A549 (cell line): Measurements from ENCODE around the gene FTSJ1. TPM values are rescaled to one million over a fixed set of nuclear protein-coding genes. Genes with fewer than 3 reads are reported as not detected.

Source experiments
- ATAC-seq, 2 experiments: fragments of 200-7000 bp in 1 of 2; fragments of >200 bp in 1 of 2; cut with Nextera tagmentation in 1 of 2; cut with Tn5 transposase in 1 of 2; 3 replicates each; pipeline versions ENCODE4 v1.8.0 to v1.9.1; 2018 to 2020; ENCODE audit warnings: mild to moderate bottlenecking in 1 of 2, moderate library complexity in 1 of 2
- CTCF ChIA-PET: fragments of 300-600 bp; sonication (Branson Sonifier 250); formaldehyde crosslinking; extraction: SDS; loops from one replicate; lab custom pipeline; 2021; ENCODE audit warnings: antibody characterized with exemption, inconsistent platforms; lab: Yijun Ruan, JAX
- POLR2A ChIA-PET: fragments of 350-600 bp; formaldehyde crosslinking; extraction: SDS; loops from one replicate; lab custom pipeline; 2021; ENCODE audit warnings: antibody characterized with exemption, inconsistent platforms; lab: Yijun Ruan, JAX
- DNase-seq, 2 experiments: peaks; one replicate each; pipeline versions ENCODE4 v3.0.0 to v3.0.0-alpha.2; 2011 to 2016; ENCODE audit warnings: low read depth in 1 of 2, low spot score in 1 of 2
- FAIRE-seq: peaks from 2 replicates; lab custom pipeline; 2011; peaks lifted over from hg19 to GRCh38; lab: Jason Lieb, UNC
- H3K27ac ChIP-seq, 2 experiments: fragments of >200 bp; sonication (Bioruptor Twin); formaldehyde crosslinking; 3 replicates each; pipeline ENCODE4 v1.5.1; 2016 to 2017
- H3K4me1 ChIP-seq: fragments of >200 bp; sonication (Bioruptor Twin); formaldehyde crosslinking; 3 replicates; pipeline ENCODE4 v1.6.1; 2016
- H3K4me2 ChIP-seq: fragments of >200 bp; sonication (Bioruptor Twin); formaldehyde crosslinking; 3 replicates; pipeline ENCODE4 v1.6.1; 2016
- H3K4me3 ChIP-seq: fragments of >200 bp; sonication (Bioruptor Twin); formaldehyde crosslinking; 3 replicates; pipeline ENCODE4 v1.5.1; 2016
- H3K9me3 ChIP-seq: fragments of >200 bp; sonication (Bioruptor Twin); formaldehyde crosslinking; 3 replicates; pipeline ENCODE4 v1.6.1; 2016
- CBX2 ChIP-seq: fragments of 200-600 bp; sonication (generic); IDR thresholded peaks from 2 replicates; pipeline ENCODE4 v1.6.1; 2016; ENCODE audit warnings: low read depth, mild to moderate bottlenecking, borderline replicate concordance
- CHD2 ChIP-seq: fragments of 150-350 bp; IDR thresholded peaks from 2 replicates; pipeline ENCODE4 v1.6.1; 2014; ENCODE audit warnings: low read length; ENCODE audit not compliant: partially characterized antibody
- CHD4 ChIP-seq: fragments of 200-600 bp; sonication (generic); IDR thresholded peaks from 2 replicates; pipeline ENCODE4 v1.6.1; 2016; ENCODE audit warnings: antibody characterized with exemption, mild to moderate bottlenecking, borderline replicate concordance
- EHMT2 ChIP-seq: fragments of 200-600 bp; sonication (generic); IDR thresholded peaks from 2 replicates; pipeline ENCODE4 v1.6.1; 2016; ENCODE audit warnings: antibody characterized with exemption, low read depth, mild to moderate bottlenecking, moderate library complexity
- EP300 ChIP-seq, 2 experiments: fragments of >200 bp; sonication (Bioruptor Twin); formaldehyde crosslinking; IDR thresholded peaks; 2 replicates in 1 of 2; 3 replicates in 1 of 2; pipeline ENCODE4 v1.6.1; 2016 to 2017
- FOSL2 ChIP-seq, 2 experiments: fragments of 450-650 bp in 1 of 2; fragments of >200 bp in 1 of 2; sonication (Bioruptor Twin) in 1 of 2; formaldehyde crosslinking; IDR thresholded peaks; 2 replicates each; pipeline versions ENCODE4 v1.5.0 to v1.6.1; 2016 to 2020; ENCODE audit warnings: mild to moderate bottlenecking in 1 of 2, moderate library complexity in 1 of 2
- FOXS1 ChIP-seq: fragments of 250-450 bp; sonication (Bioruptor Pico); IDR thresholded peaks from 2 replicates; pipeline ENCODE4 v1.5.0; 2020; ENCODE audit warnings: mild to moderate bottlenecking, moderate library complexity
- HDAC2 ChIP-seq: fragments of 200-600 bp; sonication (generic); IDR thresholded peaks from 2 replicates; pipeline ENCODE4 v1.6.1; 2016
- HEYL ChIP-seq: fragments of 250-450 bp; sonication (Bioruptor Pico); IDR thresholded peaks from 2 replicates; pipeline ENCODE4 v1.8.0; 2021; ENCODE audit warnings: mild to moderate bottlenecking, moderate library complexity
- HOXB13 ChIP-seq: fragments of 250-450 bp; sonication (Bioruptor Pico); IDR thresholded peaks from 2 replicates; pipeline ENCODE4 v1.5.0; 2020; ENCODE audit warnings: low read depth, mild to moderate bottlenecking, moderate library complexity
- JUNB ChIP-seq: fragments of >200 bp; sonication (Bioruptor Twin); formaldehyde crosslinking; IDR thresholded peaks from 2 replicates; pipeline ENCODE4 v1.6.1; 2016
- KDM5A ChIP-seq: fragments of 200-600 bp; sonication (generic); IDR thresholded peaks from 2 replicates; pipeline ENCODE4 v1.6.1; 2016; ENCODE audit warnings: antibody characterized with exemption, mild to moderate bottlenecking
- NFE2L2 ChIP-seq: fragments of 150-350 bp; conservative IDR thresholded peaks from 2 replicates; pipeline ENCODE4 v1.6.1; 2014; ENCODE audit warnings: low read length
- NR3C1 ChIP-seq: fragments of >200 bp; sonication (Bioruptor Twin); formaldehyde crosslinking; IDR thresholded peaks from 3 replicates; pipeline ENCODE4 v1.6.1; 2017
- RAD21 ChIP-seq, 2 experiments: fragments of >200 bp in 1 of 2; sonication (Bioruptor Twin) in 1 of 2; formaldehyde crosslinking in 1 of 2; IDR thresholded peaks in 1 of 2; conservative IDR thresholded peaks in 1 of 2; 2 replicates in 1 of 2; 3 replicates in 1 of 2; pipeline ENCODE4 v1.6.1; 2012 to 2018; ENCODE audit warnings: inconsistent platforms in 1 of 2
- RFX5 ChIP-seq: fragments of 450-650 bp; IDR thresholded peaks from 2 replicates; pipeline ENCODE4 v1.7.1; 2014; ENCODE audit warnings: antibody characterized with exemption, mild to moderate bottlenecking, moderate library complexity
- SMC3 ChIP-seq: fragments of >200 bp; sonication (Bioruptor Twin); formaldehyde crosslinking; IDR thresholded peaks from 3 replicates; pipeline ENCODE4 v1.6.1; 2018; ENCODE audit warnings: inconsistent platforms
- SREBF2 ChIP-seq: fragments of 450-650 bp; IDR thresholded peaks from 2 replicates; pipeline ENCODE4 v1.6.1; 2014; ENCODE audit warnings: mild to moderate bottlenecking, moderate library complexity
- ZFP36 ChIP-seq: fragments of 450-650 bp; IDR thresholded peaks from 2 replicates; pipeline ENCODE4 v1.6.1; 2014; ENCODE audit warnings: borderline replicate concordance; ENCODE audit not compliant: partially characterized antibody
- WGBS: methylation state at CpG from one replicate; pipeline ENCODE4 v1.1.6; 2017; ENCODE audit errors: missing lambda C conversion rate; 5-methylcytosine and 5-hydroxymethylcytosine counted together
- polyA plus RNA-seq, 4 experiments: library from polyadenylated mRNA; depleted of rRNA in 3 of 4; stranded (reverse); fragments of >200 nt; fragmentation: RNase III in 1 of 4; extraction: RNeasy Plus Mini Kit Qiagen cat#74134 plus additional on column Dnase treatment in 1 of 4; gene quantifications; 2 replicates in 3 of 4; 3 replicates in 1 of 4; pipeline ENCODE4 v1.2.3, GENCODE V29; 2011 to 2017
- TF ChIP-seq, protein P1 (sequence below): fragments of >200 bp; sonication (Bioruptor Twin); formaldehyde crosslinking; IDR thresholded peaks from 3 replicates; pipeline ENCODE4 v1.5.1; 2016
- TF ChIP-seq, protein P2 (sequence below): fragments of >200 bp; sonication (Bioruptor Twin); formaldehyde crosslinking; IDR thresholded peaks from 2 replicates; pipeline ENCODE4 v1.6.1; 2016
- TF ChIP-seq, protein P3 (sequence below): fragments of 250-450 bp; sonication (Bioruptor Pico); IDR thresholded peaks from 2 replicates; pipeline ENCODE4 v1.5.0; 2020; ENCODE audit warnings: low read depth, mild to moderate bottlenecking, moderate library complexity
- TF ChIP-seq, protein P4 (sequence below): fragments of 450-650 bp; IDR thresholded peaks from 2 replicates; pipeline ENCODE4 v1.6.1; 2014; ENCODE audit warnings: antibody characterized with exemption

FTSJ1 gene
- polyA plus RNA-seq, 2 of the 4 experiments (the other 2 are of a cell fraction): 37.1 to 71.2 TPM

DNA sequence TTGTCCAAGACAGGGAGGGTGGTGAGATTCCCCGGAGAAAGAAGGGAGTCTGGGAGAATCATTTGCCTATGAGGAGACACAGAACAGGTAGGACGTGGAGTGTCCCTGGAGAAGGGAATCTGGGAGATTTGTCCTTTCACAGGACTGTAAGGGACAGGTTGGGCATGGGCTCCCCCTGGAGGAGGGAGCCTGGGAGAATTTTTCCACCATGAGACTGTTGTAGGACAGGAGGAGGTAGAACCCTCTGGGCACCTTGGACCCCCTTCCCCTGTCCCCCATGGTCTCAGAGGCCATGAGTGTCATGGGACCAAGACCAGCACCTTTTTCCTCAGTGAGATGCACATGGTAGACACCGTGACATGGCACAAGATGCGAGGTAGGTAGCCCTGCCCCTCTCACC lies 35.6 kb downstream of the FTSJ1 start:
- ChIA-PET CTCF (interaction anchor here (2.3 kb wide), 1 partner anchor 37 kb away, joined by 7 read pairs; no protein-coding TSS in a partner anchor), POLR2A (no interaction called here)
- no peak overlapping the region for H3K4me2 ChIP-seq
- H3K4me1 ChIP-seq: peaks cover 3% of the 10 kb centered on the region; the same call in 1 of the 3 replicates
- no peak overlapping the region for H3K27ac ChIP-seq
- DNase-seq (peak; percentile 36 to 40), FAIRE-seq (no peak), ATAC-seq (peak; percentile 40 to 67; a peak in 3 of 6 replicates)
- TF ChIP-seq HDAC2 (no peak), RAD21 (conservative IDR thresholded peaks at IDR 0.05 in 1 of 2, IDR thresholded peaks at IDR 0.05 in 1 of 2) (peak; percentile 60 to 72), FOSL2 (IDR thresholded peaks at IDR 0.05) (no peak), FOSL2 (CRISPR knock-in tag; IDR thresholded peaks at IDR 0.05) (no peak), EP300 (IDR thresholded peaks at IDR 0.05) (no peak), SMC3 (peak; percentile 49; the same call in 1 of the 3 replicates), FOXS1 (CRISPR knock-in tag) (no peak), HEYL (CRISPR knock-in tag) (no peak)
- TF ChIP-seq, protein P1, sequence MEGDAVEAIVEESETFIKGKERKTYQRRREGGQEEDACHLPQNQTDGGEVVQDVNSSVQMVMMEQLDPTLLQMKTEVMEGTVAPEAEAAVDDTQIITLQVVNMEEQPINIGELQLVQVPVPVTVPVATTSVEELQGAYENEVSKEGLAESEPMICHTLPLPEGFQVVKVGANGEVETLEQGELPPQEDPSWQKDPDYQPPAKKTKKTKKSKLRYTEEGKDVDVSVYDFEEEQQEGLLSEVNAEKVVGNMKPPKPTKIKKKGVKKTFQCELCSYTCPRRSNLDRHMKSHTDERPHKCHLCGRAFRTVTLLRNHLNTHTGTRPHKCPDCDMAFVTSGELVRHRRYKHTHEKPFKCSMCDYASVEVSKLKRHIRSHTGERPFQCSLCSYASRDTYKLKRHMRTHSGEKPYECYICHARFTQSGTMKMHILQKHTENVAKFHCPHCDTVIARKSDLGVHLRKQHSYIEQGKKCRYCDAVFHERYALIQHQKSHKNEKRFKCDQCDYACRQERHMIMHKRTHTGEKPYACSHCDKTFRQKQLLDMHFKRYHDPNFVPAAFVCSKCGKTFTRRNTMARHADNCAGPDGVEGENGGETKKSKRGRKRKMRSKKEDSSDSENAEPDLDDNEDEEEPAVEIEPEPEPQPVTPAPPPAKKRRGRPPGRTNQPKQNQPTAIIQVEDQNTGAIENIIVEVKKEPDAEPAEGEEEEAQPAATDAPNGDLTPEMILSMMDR: peak; percentile 48
- no peaks in the 10 kb centered on the region for H3K9me3 ChIP-seq
- WGBS: 50% methylated on average over 4 of the region's 4 CpGs
- H3K4me3 ChIP-seq: no peak overlapping the region

DNA sequence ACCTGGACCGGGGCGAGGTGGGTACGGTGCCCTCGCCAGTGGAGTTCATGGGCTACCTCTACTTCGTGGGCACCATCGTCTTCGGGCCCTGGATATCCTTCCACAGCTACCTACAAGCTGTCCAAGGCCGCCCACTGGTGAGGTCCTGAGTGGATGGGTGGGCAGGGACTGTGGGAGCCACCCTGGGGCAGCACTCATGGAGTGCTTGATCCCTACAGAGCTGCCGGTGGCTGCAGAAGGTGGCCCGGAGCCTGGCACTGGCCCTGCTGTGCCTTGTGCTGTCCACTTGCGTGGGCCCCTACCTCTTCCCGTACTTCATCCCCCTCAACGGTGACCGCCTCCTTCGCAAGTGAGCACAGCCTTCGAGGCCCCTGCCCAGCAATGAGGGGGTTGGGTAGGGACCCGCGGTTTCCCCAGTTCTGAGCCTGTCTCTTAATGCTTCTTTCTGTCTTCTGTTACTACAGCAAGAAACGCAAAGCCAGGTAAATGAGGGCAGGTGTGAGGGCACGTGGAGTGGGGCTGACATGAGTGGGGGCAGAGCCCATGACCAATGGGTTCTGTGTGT lies 36.5 kb downstream of the FTSJ1 start:
- FAIRE-seq (no peak), ATAC-seq (no peak), DNase-seq (no peak)
- Histone ChIP-seq H3K9me3 (no peaks in the 10 kb centered on the region), H3K4me2 (no peak overlapping the region), H3K4me3 (no peak overlapping the region), H3K4me1 (peaks cover 3% of the 10 kb centered on the region; the same call in 1 of the 3 replicates), H3K27ac (no peak overlapping the region)
- ChIA-PET POLR2A (no interaction called here), CTCF (interaction anchor here (1.1 to 1.4 kb wide), 4 partner anchors 15 to 423 kb away, joined by 3 to 5 read pairs (median 3); partner anchors contain the start of gene TBC1D25)
- TF ChIP-seq CHD4: no peak
- no peak for TF ChIP-seq CBX2
- TF ChIP-seq, protein P2, sequence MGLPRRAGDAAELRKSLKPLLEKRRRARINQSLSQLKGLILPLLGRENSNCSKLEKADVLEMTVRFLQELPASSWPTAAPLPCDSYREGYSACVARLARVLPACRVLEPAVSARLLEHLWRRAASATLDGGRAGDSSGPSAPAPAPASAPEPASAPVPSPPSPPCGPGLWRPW: no peak
- TF ChIP-seq CHD2: no peak
- no peak for TF ChIP-seq NR3C1
- TF ChIP-seq ZFP36: no peak
- TF ChIP-seq NFE2L2: no peak
- TF ChIP-seq, protein P3, sequence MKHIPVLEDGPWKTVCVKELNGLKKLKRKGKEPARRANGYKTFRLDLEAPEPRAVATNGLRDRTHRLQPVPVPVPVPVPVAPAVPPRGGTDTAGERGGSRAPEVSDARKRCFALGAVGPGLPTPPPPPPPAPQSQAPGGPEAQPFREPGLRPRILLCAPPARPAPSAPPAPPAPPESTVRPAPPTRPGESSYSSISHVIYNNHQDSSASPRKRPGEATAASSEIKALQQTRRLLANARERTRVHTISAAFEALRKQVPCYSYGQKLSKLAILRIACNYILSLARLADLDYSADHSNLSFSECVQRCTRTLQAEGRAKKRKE (CRISPR knock-in tag): no peak
- TF ChIP-seq SREBF2: no peak
- WGBS: 87% methylated on average over 12 of the region's 20 CpGs

DNA sequence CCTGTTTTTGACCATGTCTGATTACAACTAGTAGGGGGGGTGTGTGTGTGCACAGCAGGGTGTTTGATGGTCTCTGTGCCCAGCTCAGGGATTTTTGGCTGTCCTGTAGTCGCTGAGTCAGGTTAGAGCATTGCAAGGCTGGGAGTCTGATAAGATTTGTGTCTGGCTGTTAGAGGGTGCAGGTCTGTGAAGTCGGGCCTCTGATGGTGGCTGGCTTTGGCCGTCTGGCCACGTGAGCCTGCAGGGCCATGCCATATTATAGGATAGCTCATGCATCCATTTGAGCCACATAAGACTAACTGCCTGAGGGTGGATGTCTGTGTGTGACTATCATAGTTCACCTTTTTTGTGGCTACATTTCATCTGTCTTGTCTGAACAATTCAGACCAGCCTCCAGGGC lies 37.7 kb downstream of the FTSJ1 start:
- ATAC-seq (no peak), DNase-seq (no peak), FAIRE-seq (no peak)
- Histone ChIP-seq H3K4me2 (no peak overlapping the region), H3K4me1 (peaks cover 3% of the 10 kb centered on the region; the same call in 1 of the 3 replicates), H3K9me3 (no peaks in the 10 kb centered on the region), H3K27ac (no peak overlapping the region), H3K4me3 (no peak overlapping the region)
- CTCF ChIA-PET: interaction anchor here (0.8 to 1.4 kb wide), 3 partner anchors 9 to 39 kb away, joined by 3 to 5 read pairs (median 3); partner anchors contain the start of gene TBC1D25
- POLR2A ChIA-PET: no interaction called here
- TF ChIP-seq, protein P4, sequence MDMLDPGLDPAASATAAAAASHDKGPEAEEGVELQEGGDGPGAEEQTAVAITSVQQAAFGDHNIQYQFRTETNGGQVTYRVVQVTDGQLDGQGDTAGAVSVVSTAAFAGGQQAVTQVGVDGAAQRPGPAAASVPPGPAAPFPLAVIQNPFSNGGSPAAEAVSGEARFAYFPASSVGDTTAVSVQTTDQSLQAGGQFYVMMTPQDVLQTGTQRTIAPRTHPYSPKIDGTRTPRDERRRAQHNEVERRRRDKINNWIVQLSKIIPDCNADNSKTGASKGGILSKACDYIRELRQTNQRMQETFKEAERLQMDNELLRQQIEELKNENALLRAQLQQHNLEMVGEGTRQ: no peak
- TF ChIP-seq ZFP36: no peak
- TF ChIP-seq KDM5A: no peak
- no peak for TF ChIP-seq RFX5
- TF ChIP-seq EHMT2: no peak
- no peak for TF ChIP-seq FOSL2 (IDR thresholded peaks at IDR 0.05)
- no peak for TF ChIP-seq FOSL2 (CRISPR knock-in tag; IDR thresholded peaks at IDR 0.05)
- no peak for TF ChIP-seq JUNB
- no peak for TF ChIP-seq HOXB13 (CRISPR knock-in tag)
- no peak for TF ChIP-seq NFE2L2
- TF ChIP-seq EP300 (IDR thresholded peaks at IDR 0.05): no peak
- 80% methylated on average over 4 of the region's 4 CpGs for WGBS
